Femur (tissue), 1 donor: ENCODE measurements around the gene ANKHD1.
"Not testable (repeated sequence)": the region's sequence is repeated elsewhere in the genome, so short reads cannot be mapped to it uniquely, and the experiment has no call there.

ENCODE experiments used
- DNase-seq: peaks from one replicate; pipeline ENCODE4 v3.0.0-alpha.2; 2017

Gene ANKHD1

GRCh38 chr5:140429724-140430123 lies 28.1 kb downstream of the ANKHD1 start:
- no peak for DNase-seq

GRCh38 chr5:140432212-140432611 lies 30.6 kb downstream of the ANKHD1 start:
- no peak for DNase-seq

GRCh38 chr5:140432916-140433315 lies 31.3 kb downstream of the ANKHD1 start:
- DNase-seq: no peak

GRCh38 chr5:140457368-140457767 lies 55.7 kb downstream of the ANKHD1 start:
- not testable (repeated sequence) for DNase-seq

GRCh38 chr5:140466981-140467742 lies 65.5 kb downstream of the ANKHD1 start:
- DNase-seq: no peak

GRCh38 chr5:140468188-140468587 lies 66.6 kb downstream of the ANKHD1 start:
- no peak for DNase-seq

GRCh38 chr5:140469259-140469658 lies 67.6 kb downstream of the ANKHD1 start:
- DNase-seq: no peak

GRCh38 chr5:140480310-140481014 lies 78.8 kb downstream of the ANKHD1 start:
- no peak for DNase-seq

- no peak for DNase-seq
Observed at GRCh38 chr5:140481758-140482157, 80.1 kb downstream of the ANKHD1 start.

GRCh38 chr5:140483055-140483454 lies 81.4 kb downstream of the ANKHD1 start:
- DNase-seq: no peak

GRCh38 chr5:140488141-140488540 lies 86.5 kb downstream of the ANKHD1 start:
- not testable (repeated sequence) for DNase-seq

GRCh38 chr5:140488914-140489313 lies 87.3 kb downstream of the ANKHD1 start:
- DNase-seq: no peak

GRCh38 chr5:140497897-140498296 lies 96.3 kb downstream of the ANKHD1 start:
- DNase-seq: no peak

GRCh38 chr5:140498591-140498990 lies 97.0 kb downstream of the ANKHD1 start:
- no peak for DNase-seq

- DNase-seq: no peak
Observed at GRCh38 chr5:140502834-140503233, 101.2 kb downstream of the ANKHD1 start.

- no peak for DNase-seq
Observed at GRCh38 chr5:140509898-140510297, 108.3 kb downstream of the ANKHD1 start.

GRCh38 chr5:140513124-140513523 lies 111.5 kb downstream of the ANKHD1 start:
- DNase-seq: no peak

GRCh38 chr5:140524003-140524402 lies 122.4 kb downstream of the ANKHD1 start:
- no peak for DNase-seq

- DNase-seq: no peak
Observed at GRCh38 chr5:140540227-140540626, 138.6 kb downstream of the ANKHD1 start.

GRCh38 chr5:140542972-140543371 lies 141.3 kb downstream of the ANKHD1 start:
- DNase-seq: no peak

- no peak for DNase-seq
Observed at GRCh38 chr5:140544986-140545385, 143.4 kb downstream of the ANKHD1 start.

GRCh38 chr5:140545606-140546005 lies 144.0 kb downstream of the ANKHD1 start:
- no peak for DNase-seq

GRCh38 chr5:140546851-140547507 lies 145.3 kb downstream of the ANKHD1 start:
- no peak for DNase-seq
